Measurements from ENCODE around the gene POLRMT.

DNA sequence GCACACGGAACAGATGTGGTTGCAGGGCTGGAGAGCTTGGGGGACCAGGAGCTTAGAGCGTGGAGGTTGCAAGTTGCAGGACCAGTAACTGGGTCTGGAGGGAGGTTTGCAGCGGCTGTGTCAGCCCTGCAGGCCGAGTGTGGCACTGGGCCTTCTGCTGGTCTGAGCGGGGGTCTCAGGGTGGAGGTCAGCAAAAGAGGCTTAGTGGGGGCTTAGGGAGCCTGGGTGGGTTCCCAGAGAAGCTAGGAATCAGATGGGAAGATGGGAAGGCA is 49.4 kb downstream of the POLRMT start:
- no peak for TF ChIP-seq CTBP1 (IDR thresholded peaks at IDR 0.05; ENCODE audit: borderline replicate concordance)
- no peak for TF ChIP-seq SP1 (IDR thresholded peaks at IDR 0.05)
- TF ChIP-seq TARDBP (IDR thresholded peaks at IDR 0.05) = no peak
- TF ChIP-seq LEF1 (IDR thresholded peaks at IDR 0.05; ENCODE audit: borderline replicate concordance) = no peak
- no peak for TF ChIP-seq FOXM1 (IDR thresholded peaks at IDR 0.05; ENCODE audit: borderline replicate concordance)
- TF ChIP-seq HDGF (IDR thresholded peaks at IDR 0.05; ENCODE audit: borderline replicate concordance) = no peak
- TF ChIP-seq BHLHE40 (IDR thresholded peaks at IDR 0.05; ENCODE audit: borderline replicate concordance) = no peak
- no peak for TF ChIP-seq SUZ12 (IDR thresholded peaks at IDR 0.05)
- no peak for TF ChIP-seq ELF4 (IDR thresholded peaks at IDR 0.05)
- TF ChIP-seq FOXA1 (IDR thresholded peaks at IDR 0.05) = no peak
- TF ChIP-seq FOXK2 (IDR thresholded peaks at IDR 0.05) = no peak
- no peak for TF ChIP-seq ZNF384 (IDR thresholded peaks at IDR 0.05)
- no peak for TF ChIP-seq ARNT (IDR thresholded peaks at IDR 0.05)
- no peak for TF ChIP-seq NFRKB (IDR thresholded peaks at IDR 0.05)

All from HEK293T (cell line).